OCI-M2 (cell line): ENCODE measurements around the gene FLVCR2.

Source experiments
- DNase-seq: peaks from one replicate; lab custom pipeline; 2025; ENCODE audit not compliant: unreplicated experiment; lab: John Stamatoyannopoulos, UW

FLVCR2 gene, protein sequence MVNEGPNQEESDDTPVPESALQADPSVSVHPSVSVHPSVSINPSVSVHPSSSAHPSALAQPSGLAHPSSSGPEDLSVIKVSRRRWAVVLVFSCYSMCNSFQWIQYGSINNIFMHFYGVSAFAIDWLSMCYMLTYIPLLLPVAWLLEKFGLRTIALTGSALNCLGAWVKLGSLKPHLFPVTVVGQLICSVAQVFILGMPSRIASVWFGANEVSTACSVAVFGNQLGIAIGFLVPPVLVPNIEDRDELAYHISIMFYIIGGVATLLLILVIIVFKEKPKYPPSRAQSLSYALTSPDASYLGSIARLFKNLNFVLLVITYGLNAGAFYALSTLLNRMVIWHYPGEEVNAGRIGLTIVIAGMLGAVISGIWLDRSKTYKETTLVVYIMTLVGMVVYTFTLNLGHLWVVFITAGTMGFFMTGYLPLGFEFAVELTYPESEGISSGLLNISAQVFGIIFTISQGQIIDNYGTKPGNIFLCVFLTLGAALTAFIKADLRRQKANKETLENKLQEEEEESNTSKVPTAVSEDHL

DNA sequence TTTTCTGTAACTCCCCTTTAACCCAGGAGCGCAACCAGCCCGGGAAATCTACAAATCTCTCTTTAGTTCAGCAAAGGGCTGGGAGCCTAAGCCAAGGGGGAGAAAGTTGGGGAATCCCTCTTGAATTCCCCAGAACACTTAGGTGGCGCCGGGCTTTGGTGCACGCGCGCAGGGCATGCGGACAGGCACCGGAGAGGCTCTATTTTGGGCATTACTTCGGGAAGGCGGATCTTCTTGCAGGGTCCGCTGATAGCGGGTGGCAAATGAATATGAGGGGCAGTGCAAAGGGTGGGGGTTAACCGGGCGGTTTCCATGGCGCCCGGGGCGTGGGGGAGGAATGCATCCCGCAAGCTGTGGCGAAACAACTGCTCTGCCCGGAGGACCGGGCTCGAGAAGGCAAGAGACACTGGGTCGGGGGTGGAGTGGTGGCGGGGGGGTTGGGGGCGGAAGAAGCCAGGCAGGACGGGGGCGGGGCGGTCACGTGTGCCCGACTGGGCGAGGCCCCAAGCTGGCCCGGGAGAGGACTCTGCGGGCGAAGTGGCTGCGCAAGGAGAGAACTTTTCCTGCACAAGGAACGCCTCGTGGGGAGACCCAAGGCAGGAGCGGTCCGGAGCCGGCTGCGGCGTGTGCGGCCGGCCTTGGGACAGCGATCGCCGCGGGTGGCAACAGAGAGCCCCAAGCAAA is at the start of gene FLVCR2:
Gene FLVCR2 (plus strand): TSS at position 519 of the 684 bp plus-strand sequence. CDS start 353 bp downstream, outside the sequence.
- DNase-seq: peak; percentile 60

DNA sequence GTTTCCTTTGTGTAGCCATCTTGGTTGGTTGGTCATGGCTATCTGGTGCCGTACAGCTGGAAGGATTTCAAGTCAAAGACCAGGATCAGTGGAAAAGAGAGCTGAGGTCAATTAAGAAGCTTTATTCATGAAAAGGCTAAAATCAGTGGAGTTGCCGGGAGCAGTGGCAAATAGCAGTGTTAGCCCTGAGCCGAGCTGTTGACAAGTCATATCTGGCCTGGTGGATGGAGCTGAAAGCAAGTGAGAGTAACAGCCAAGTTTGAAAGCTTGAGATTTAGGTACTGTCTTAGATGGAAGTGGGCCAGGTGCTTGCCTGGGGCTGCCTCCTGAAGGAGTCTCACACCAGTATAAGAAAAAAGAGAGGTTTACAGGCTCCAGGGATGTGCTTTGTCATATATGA is 47.2 kb upstream of the FLVCR2 start:
- no peak for DNase-seq

- DNase-seq: no peak
Observed at GRCh38 chr14:75531660-75532317, 46.6 kb upstream of the FLVCR2 start.

- no peak for DNase-seq
Observed at GRCh38 chr14:75533791-75534555, 44.4 kb upstream of the FLVCR2 start.

GRCh38 chr14:75535164-75535898 is 43.1 kb upstream of the FLVCR2 start:
- no peak for DNase-seq

GRCh38 chr14:75537071-75537470 is 41.3 kb upstream of the FLVCR2 start:
- no peak for DNase-seq

GRCh38 chr14:75539162-75539560 is 39.3 kb upstream of the FLVCR2 start:
- no peak for DNase-seq

- DNase-seq: no peak
Observed at GRCh38 chr14:75539561-75540478, 38.6 kb upstream of the FLVCR2 start.

DNA sequence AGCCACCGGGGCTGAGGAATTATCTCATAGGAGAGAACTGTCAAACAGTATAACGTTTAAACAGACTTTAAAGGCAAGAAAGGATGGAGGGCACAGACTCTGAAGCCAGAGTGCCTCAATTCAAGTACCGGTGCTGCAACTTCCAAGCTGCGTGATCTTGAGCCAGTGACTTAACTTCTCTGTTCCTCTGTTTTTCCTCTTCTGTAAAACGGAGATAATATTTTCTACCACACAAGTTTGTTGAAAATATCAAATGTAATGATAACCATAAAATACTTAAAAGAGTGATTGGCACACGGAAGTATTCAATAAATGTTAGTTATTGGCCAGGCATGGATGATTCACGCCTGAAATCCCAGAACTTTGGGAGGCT is 38.0 kb upstream of the FLVCR2 start:
- DNase-seq: no peak

DNA sequence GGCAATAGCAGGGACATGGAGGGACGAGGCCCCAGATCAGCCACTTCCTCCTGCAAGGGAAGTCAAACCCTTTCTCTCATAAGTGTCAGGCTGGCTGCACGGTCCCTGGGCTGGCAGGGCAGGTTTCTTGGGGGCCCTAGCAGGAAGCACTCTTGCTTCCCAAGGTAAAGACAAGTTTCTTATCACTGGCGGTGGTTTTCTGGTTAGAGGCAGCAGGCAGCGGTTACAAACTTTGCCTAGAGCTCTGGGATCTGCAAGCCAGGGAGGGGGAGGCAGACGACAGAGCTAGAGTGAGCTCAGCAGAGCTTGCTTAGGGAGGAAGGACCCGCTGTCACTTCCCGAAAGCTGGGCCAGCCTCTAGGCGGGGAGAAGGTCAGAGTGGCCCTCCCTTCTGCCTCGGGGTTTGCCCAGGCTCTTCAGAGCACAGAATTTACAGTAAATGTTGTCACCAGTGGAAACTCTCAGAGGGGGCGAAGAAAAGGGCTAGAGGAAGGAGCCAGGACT is 35.8 kb upstream of the FLVCR2 start:
- DNase-seq: peak; percentile 25

DNA sequence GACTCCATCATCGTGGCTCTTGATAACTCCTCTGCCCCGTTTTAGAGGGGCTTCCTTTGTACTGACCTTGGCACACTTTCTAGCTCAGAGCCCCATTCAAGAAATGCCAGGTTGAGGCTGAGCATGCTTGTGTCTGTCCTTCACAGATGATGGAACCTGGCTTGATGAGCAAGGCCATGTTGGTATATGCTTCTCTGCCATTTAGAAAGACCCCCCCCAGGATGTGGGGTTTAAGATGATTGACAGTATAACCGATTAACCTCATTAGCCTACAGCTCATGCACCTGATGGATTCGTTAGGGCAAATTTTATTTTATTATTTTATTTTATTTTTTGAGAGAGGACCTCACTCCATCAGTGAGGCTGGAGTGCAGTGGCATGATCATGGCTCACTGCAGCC is 35.2 kb upstream of the FLVCR2 start:
- DNase-seq: no peak

GRCh38 chr14:75543786-75544185 is 34.6 kb upstream of the FLVCR2 start:
- DNase-seq: no peak

DNA sequence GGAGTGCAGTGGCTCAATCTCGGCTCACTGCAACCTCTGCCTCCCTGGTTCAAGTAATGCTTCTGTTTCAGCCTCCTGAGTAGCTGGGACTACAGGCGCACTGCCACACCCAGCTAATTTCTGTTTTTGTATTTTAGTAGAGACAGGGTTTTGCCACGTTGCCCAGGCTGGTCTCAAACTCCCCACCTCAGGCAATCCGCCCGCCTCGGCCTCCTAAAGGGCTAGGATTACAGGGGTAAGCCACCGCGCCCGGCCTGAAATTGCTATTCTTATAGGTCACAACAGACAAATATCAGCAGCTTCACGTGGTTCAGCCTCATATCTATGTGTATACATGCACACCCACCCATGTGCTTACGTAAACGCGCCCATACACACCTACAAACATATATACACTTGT is 32.5 kb upstream of the FLVCR2 start:
- DNase-seq: no peak

- DNase-seq: no peak
Observed at GRCh38 chr14:75547552-75548250, 30.7 kb upstream of the FLVCR2 start.

DNA sequence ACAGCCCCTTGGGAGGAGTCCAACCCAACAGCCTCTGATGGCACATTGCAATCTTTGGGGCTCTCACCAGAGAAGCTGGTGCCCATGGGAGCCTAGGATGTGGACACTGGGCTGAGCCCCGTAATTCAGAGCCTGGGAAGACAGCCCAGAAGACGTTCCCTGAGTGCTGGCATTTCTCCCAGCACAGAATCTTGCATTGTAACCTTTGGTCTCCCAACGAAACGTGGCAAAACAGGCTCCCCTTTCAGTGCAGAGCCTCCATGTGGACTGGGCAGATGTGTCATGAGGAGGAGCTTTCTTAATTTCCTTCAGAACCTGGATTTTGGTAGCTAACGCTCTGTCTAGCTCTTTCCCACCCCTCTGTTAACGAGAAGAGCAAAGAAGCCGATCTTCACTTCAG is 29.9 kb upstream of the FLVCR2 start:
- no peak for DNase-seq

DNA sequence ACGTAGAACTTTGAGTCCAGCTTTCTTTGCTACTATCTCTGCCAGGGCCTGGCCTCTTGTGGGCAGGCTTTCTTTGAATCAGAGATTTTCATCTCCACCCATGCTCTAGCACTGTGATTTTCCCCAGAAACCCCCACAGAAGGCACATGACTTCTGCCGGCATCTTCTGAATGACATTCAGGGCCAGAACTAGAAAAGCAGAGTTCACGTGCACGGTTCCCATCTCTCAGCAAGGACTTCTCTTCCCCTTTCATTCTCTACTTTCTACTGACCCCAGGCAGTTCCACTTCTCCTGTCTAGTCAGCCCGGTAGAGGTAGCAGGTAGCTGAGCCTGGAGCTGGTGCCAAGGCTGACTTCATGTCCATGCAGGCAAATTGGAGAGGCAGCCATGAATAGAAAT is 29.3 kb upstream of the FLVCR2 start:
- DNase-seq: no peak

GRCh38 chr14:75551021-75551420 is 27.4 kb upstream of the FLVCR2 start:
- no peak for DNase-seq

DNA sequence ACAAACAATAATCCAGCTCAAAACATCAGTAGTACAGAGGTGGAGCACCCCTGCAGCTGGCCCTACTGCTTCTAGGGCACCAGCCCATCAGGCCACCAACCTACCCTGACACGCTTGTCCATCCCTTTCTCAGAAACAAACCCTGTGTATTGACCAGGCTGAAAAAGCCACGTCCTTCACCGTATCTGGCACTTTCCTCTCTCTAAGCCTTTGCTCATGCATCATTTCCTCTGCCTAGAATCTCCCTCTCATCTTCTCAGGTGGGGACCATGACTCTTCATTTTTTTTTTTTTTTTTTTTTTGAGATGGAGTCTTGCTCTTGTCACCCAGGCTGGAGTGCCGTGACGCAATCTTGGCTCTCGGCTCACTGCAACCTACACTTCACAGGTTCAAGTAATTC is 25.3 kb upstream of the FLVCR2 start:
- no peak for DNase-seq
